Cardiac septum (tissue), 1 donor: ENCODE results near the gene CARS1. TPM values are rescaled to one million over a fixed set of nuclear protein-coding genes. Genes with fewer than 3 reads are reported as not detected.

Source experiments
- total RNA-seq: library from RNA; stranded (reverse); fragmentation: NEBNext Ultra II Directional; extraction: Animal tissue kit (Norgen Biotek cat#: 25700); gene quantifications from one replicate; pipeline ENCODE4 v1.2.1, GENCODE V29; 2021
- donor health status: DM: no; HTN: no; CAD: no.

Gene CARS1
- total RNA-seq, 1 donor from 2014 or later: 17.1 TPM

Other genes with a start within 250 kb of the CARS1 start
- 11.5 TPM for gene CDKN1C, start 171.6 kb downstream of the CARS1 start, total RNA-seq
- 2.1 TPM for gene PHLDA2, start 128.0 kb downstream of the CARS1 start, total RNA-seq
- gene NAP1L4, start 65.1 kb downstream of the CARS1 start, total RNA-seq: 189 TPM
- gene OSBPL5, start 107.9 kb upstream of the CARS1 start, total RNA-seq: 16.6 TPM
- not detected for gene MRGPRG, start 161.4 kb upstream of the CARS1 start, total RNA-seq
- 0.38 TPM for gene MRGPRE, start 175.0 kb upstream of the CARS1 start, total RNA-seq